ENCODE data around the gene ADGRB2.

ADGRB2 gene

DNA sequence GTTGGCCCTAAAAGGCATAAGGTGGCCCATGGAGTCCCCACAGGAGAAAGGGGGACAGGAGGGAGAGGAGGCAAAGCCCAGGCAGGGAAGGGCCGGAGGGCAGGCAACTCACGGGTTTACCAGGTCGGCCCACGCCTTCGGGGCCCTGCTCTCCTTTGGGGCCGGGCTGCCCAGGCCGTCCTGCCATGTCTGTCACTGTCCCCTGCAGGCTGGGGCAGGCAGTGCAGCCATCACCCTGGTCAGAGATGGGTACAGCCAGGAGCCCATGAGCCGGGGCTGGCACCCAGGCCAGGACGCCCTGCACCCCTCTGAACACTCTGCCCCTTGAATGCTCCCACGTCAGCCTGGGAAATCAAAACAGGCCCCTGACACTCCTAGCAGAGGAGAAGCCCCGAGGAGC lies 80.1 kb downstream of the ADGRB2 start:
- Histone ChIP-seq H3K4me1 (no peaks in the 10 kb centered on the region), H3K36me3 (no peaks in the 10 kb centered on the region), H3K4me3 (ENCODE audit: low read depth, low read length) (no peak overlapping the region), H3K9me3 (no peaks in the 10 kb centered on the region), H3K27me3 (no peaks in the 10 kb centered on the region)
- peak; percentile 28 for DNase-seq
- TF ChIP-seq, protein P1, sequence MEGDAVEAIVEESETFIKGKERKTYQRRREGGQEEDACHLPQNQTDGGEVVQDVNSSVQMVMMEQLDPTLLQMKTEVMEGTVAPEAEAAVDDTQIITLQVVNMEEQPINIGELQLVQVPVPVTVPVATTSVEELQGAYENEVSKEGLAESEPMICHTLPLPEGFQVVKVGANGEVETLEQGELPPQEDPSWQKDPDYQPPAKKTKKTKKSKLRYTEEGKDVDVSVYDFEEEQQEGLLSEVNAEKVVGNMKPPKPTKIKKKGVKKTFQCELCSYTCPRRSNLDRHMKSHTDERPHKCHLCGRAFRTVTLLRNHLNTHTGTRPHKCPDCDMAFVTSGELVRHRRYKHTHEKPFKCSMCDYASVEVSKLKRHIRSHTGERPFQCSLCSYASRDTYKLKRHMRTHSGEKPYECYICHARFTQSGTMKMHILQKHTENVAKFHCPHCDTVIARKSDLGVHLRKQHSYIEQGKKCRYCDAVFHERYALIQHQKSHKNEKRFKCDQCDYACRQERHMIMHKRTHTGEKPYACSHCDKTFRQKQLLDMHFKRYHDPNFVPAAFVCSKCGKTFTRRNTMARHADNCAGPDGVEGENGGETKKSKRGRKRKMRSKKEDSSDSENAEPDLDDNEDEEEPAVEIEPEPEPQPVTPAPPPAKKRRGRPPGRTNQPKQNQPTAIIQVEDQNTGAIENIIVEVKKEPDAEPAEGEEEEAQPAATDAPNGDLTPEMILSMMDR (IDR thresholded peaks at IDR 0.05; ENCODE audit: low read depth, low read length) = peak; percentile 40

DNA sequence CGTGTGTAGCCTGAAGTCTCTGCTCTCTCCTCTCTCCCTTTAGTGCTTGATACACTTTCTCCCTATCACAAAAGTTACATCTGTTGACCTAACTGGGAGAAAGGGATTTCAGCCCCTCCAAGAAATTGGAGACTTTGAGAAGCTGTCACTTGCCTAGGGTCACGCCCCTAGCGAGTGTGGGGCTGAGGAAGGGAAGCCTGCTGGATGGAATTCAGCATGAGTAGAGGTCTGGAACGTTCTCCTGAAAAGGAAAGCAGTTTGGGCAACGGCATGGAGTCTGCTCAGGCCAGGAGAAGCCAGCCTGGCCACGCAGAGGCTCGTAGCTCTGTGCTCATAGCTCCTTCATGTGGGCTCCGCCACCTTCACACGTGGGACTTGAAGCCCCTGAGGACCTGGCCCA lies 82.7 kb downstream of the ADGRB2 start:
- Histone ChIP-seq H3K9me3 (no peaks in the 10 kb centered on the region), H3K36me3 (no peaks in the 10 kb centered on the region), H3K4me1 (no peaks in the 10 kb centered on the region), H3K27me3 (no peaks in the 10 kb centered on the region), H3K4me3 (ENCODE audit: low read depth, low read length) (no peak overlapping the region)
- no peak for DNase-seq
- TF ChIP-seq, protein P1 (IDR thresholded peaks at IDR 0.05; ENCODE audit: low read depth, low read length) = no peak

DNA sequence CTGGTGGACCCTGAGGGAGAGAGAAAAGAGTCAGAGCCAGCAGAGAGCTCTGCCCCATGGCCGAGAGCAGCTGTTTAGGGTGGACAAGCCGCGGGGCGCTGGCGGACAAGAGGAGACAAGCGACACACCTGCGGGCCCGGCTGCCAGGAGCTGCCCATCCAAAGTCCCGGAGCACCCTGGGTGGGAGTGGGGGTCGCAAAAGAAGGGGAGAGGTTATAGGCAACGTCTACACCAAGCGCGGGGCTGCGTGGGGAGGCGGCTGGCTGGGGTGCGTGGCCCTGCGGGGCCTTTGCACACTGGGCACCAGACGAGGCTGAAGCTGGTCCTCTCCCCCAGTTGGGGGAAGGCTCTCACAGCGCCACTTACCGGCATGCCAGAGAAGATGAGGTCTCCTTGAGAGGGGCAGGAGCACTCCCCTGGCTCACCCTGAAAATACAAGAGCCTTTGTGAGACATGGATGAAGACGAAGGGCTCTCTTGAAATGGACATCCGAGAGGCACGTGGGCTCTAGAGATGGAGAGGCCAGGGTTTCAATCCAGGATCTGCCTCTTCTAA lies 84.4 kb downstream of the ADGRB2 start:
- Histone ChIP-seq H3K27me3 (no peaks in the 10 kb centered on the region), H3K9me3 (no peaks in the 10 kb centered on the region), H3K4me3 (ENCODE audit: low read depth, low read length) (no peak overlapping the region), H3K4me1 (no peaks in the 10 kb centered on the region), H3K36me3 (no peaks in the 10 kb centered on the region)
- no peak for DNase-seq
- TF ChIP-seq, protein P1 (IDR thresholded peaks at IDR 0.05; ENCODE audit: low read depth, low read length) = no peak

DNA sequence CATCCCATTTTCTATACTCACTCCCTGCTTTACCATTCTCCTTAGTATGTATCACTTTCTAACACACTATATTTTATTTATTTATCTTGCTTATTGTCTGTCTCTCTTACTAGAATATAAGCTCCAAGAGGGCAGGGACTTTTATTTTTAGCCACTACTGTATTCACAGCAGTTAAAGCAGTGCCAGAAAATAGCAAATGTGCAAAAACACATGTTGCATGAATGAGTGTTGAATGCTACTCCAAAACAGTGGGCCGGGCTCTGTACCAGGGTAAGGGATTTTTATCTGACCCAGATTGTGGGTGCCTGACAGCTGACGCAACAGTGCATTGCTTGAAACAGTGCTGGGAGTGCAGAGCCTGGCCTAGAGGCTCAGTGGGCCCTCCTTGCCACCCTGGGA lies 85.0 kb downstream of the ADGRB2 start:
- no peaks in the 10 kb centered on the region for H3K36me3 ChIP-seq
- H3K4me1 ChIP-seq = no peaks in the 10 kb centered on the region
- TF ChIP-seq, protein P1 (IDR thresholded peaks at IDR 0.05; ENCODE audit: low read depth, low read length) = no peak
- no peaks in the 10 kb centered on the region for H3K9me3 ChIP-seq
- no peaks in the 10 kb centered on the region for H3K27me3 ChIP-seq
- DNase-seq = no peak
- H3K4me3 ChIP-seq (ENCODE audit: low read depth, low read length) = no peak overlapping the region

DNA sequence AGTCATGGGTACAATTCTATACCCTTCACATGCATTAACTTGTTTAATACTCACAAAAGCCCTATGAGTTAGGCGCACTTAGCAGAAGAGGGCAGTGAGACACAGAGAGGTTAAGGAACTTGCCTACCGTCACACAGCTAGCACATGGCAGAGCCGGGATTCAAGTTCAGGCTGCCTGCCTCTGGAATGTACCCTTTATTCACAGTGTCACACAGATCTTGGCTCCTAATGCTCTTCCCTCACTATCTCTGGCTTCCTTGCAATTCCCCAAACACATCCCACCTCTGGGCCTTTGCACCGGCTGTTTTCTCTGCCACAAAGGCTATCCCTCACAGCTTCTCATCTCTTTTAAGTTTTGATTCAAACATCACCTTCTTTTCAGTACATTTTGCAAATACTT lies 85.5 kb downstream of the ADGRB2 start:
- Histone ChIP-seq H3K27me3 (no peaks in the 10 kb centered on the region), H3K4me3 (ENCODE audit: low read depth, low read length) (no peak overlapping the region), H3K9me3 (no peaks in the 10 kb centered on the region), H3K36me3 (no peaks in the 10 kb centered on the region), H3K4me1 (no peaks in the 10 kb centered on the region)
- TF ChIP-seq, protein P1 (IDR thresholded peaks at IDR 0.05; ENCODE audit: low read depth, low read length) = no peak
- no peak for DNase-seq

DNA sequence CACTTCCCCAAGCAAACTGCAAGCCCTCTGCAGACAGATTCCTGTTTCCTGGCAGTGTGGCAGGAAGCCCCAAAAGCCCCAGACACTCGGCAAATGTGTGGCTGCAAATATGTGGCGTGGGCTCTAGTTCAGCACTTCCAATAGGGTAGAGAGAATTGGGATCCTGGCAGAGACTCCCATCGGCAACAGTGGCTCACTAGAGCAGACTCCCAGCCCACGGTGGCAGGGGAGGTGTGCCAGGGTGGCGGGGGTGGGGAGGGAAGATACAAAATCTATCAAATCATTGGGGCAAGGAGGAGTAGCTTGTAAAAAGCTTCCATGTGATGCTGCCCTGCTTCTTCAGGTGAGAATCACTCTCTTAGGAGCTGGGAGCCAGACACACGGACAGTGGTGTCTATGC lies 86.2 kb downstream of the ADGRB2 start:
- no peaks in the 10 kb centered on the region for H3K9me3 ChIP-seq
- H3K27me3 ChIP-seq = no peaks in the 10 kb centered on the region
- H3K4me1 ChIP-seq = no peaks in the 10 kb centered on the region
- no peaks in the 10 kb centered on the region for H3K36me3 ChIP-seq
- TF ChIP-seq, protein P1 (IDR thresholded peaks at IDR 0.05; ENCODE audit: low read depth, low read length) = no peak
- H3K4me3 ChIP-seq (ENCODE audit: low read depth, low read length) = no peak overlapping the region
- DNase-seq = no peak
